Anterior cingulate cortex (tissue), 58 donors: Measurements from ENCODE around the gene JAKMIP2.
"Not testable (repeated sequence)": the region's sequence is repeated elsewhere in the genome, so short reads cannot be mapped to it uniquely, and the experiment has no call there.

ENCODE experiments used
- DNase-seq, 58 donors: peaks; one replicate each; lab custom pipeline; 2025; lab: John Stamatoyannopoulos, UW

JAKMIP2 gene

GRCh38 chr5:147751156-147751830, 31.2 kb downstream of the JAKMIP2 start:
- DNase-seq = peak in 25 of 58 donors; percentile 4 to 63 (median 16)

- no peak for DNase-seq
Observed at GRCh38 chr5:147750065-147750464, 32.5 kb downstream of the JAKMIP2 start.

DNA sequence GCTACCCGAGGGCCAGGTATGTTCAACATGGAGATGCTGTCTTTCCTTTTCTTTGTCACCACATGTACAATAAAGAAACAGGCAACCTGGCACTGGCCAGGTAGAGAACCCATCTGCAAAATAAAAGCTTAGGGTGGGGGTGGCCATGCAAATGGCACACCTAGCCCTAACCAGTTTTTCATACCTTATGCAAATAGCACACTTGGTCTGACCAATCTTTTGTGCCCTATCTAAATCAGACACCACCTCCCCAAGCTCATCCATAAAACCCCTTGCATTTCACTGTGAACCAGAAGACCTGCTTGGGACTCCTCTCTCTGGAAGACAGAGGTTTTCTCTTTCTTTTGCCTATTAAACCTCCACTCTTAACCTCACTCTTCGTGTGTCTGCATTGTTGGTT, 33.9 kb downstream of the JAKMIP2 start:
- no peak for DNase-seq

DNA sequence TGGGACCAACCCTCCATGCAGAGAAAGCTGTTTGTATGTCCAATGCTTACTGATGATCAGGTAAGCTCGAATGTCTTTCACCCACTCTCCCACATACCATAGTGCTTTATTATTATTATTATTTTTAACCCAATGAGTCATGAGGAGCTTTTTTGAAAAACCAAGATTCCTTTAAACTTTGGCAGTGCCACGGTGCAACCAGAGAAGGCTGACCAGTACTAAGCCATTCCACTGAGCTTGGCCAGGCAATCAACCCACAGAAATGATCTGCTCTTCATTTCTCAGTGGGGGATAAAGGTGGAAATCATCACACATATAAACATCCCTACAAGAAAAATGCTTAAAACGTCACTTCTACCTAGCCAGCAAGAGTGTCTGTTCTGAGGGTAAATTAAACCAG, 35.5 kb downstream of the JAKMIP2 start:
- DNase-seq = no peak

DNA sequence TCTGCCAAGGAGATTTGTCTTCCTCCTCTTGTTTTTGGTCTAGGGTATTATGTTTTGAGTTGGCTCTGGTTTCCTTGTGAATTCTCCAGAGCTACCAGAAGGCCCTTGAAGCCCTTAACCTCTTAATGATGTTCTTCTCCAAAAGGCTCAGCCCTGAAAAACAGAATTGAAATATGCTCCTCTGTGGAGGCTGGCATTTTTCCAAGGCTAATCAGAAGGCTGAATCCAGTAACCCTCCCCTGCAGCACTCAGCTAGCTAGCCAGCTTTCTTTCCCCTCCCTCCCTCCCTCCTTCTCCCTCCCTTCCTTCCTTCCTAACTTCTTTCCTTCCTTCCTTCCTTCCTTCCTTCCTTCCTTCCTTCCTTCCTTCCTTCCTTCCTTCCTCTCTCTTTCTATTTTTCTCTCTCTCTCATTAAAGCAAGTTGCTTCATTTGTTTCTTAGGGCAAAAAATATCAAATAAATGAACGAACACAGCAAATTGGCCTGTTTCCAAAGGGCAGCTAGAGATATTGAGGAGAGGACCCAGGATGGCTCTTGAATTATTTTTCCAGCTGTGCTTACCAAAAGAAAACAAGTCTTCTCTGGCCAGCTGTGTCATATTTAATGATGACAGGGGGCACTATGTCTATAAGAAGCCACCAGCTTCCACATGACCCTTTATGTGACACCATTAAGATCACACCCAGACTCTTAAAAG, 38.7 kb downstream of the JAKMIP2 start:
- peak in 10 of 58 donors; percentile 5 to 41 (median 14) for DNase-seq

- no peak for DNase-seq
Observed at GRCh38 chr5:147743012-147743411, 39.5 kb downstream of the JAKMIP2 start.

GRCh38 chr5:147742151-147742550, 40.4 kb downstream of the JAKMIP2 start:
- no peak for DNase-seq

GRCh38 chr5:147740864-147741263, 41.7 kb downstream of the JAKMIP2 start:
- DNase-seq = no peak

- DNase-seq = no peak
Observed at GRCh38 chr5:147737921-147738320, 44.6 kb downstream of the JAKMIP2 start.

- no peak for DNase-seq
Observed at GRCh38 chr5:147735621-147736125, 46.9 kb downstream of the JAKMIP2 start.

DNA sequence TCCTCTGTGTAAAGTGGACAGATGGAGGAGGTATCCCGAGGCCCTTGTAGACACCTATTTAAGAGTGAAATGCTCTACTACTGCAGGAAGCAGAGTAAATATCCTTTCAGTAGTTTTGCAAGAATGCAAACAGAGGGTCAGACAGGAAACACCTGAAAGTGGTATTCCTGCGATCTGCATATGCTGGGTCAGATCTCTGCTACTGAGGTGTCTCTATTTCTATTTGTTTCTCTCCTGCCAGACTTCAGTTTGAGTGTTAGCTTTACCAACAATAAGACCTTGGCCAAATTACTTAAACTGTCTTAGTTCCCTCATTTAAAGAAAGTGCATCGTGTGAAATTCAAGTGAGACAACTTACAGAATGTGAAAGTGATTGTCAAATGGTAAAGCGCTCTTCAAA, 47.6 kb downstream of the JAKMIP2 start:
- no peak for DNase-seq

GRCh38 chr5:147733075-147733474, 49.5 kb downstream of the JAKMIP2 start:
- no peak for DNase-seq

GRCh38 chr5:147732291-147732883, 50.1 kb downstream of the JAKMIP2 start:
- DNase-seq = peak in 8 of 58 donors; percentile 7 to 27 (median 18)

DNA sequence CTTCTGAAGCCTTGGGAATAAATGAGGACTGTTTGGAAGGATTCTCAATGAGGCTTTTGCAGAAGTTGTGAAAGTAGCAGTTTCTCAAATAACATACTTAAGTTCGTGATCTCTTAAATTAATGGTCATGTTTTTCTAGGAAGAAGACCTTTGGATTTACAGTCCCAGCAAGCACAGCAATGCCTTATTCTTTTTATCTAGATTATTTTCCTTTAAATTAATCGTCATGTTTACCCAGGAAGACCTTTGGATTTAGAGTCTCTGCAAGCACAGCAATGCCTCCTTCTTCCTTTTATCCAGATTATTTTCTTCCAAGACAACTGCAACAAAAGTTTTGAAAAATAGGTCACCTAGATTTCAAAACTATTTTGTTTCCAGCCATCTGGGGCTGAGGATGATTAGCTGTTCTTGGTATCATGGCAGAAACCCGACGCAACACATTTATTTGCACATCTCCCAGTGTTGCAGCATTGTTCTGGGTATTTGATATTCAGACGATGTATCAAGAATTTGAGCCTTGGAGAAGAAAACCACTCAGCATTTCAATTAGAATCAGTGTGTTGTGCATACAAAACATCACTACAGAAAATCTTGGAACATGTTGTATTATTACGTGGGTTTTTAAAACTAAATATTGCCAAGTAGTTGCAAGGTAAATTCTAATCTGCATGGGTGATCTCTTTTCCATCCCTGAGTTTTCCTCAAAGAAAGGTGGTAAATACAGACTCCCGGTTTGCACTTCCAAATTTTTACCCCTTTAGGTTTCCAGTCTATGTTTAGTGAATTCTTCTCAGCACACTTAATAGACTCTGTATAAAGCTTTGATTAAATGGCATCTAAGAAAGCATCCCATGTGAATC, 50.9 kb downstream of the JAKMIP2 start:
- peak in 11 of 58 donors; percentile 3 to 68 (median 13) for DNase-seq

DNA sequence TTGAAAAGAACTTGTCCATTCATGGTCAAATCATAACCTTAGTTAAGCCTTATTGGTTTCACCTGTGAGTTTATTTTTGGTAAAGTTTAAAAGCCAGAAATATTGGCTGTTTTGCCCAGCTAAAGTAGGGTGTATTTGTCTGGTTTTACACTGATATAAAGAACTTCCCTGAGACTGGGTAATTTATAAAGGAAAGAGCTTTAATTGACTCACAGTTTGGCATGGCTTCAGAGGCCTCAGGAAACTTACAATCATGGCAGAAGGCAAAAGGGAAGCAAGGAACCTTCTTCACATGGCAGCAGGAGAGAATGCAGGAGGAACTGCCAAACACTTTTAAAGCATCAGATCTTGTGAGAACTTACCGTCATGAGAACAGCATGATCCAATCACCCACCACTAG, 55.3 kb downstream of the JAKMIP2 start:
- peak in 1 of 58 donors; percentile 5 for DNase-seq

DNA sequence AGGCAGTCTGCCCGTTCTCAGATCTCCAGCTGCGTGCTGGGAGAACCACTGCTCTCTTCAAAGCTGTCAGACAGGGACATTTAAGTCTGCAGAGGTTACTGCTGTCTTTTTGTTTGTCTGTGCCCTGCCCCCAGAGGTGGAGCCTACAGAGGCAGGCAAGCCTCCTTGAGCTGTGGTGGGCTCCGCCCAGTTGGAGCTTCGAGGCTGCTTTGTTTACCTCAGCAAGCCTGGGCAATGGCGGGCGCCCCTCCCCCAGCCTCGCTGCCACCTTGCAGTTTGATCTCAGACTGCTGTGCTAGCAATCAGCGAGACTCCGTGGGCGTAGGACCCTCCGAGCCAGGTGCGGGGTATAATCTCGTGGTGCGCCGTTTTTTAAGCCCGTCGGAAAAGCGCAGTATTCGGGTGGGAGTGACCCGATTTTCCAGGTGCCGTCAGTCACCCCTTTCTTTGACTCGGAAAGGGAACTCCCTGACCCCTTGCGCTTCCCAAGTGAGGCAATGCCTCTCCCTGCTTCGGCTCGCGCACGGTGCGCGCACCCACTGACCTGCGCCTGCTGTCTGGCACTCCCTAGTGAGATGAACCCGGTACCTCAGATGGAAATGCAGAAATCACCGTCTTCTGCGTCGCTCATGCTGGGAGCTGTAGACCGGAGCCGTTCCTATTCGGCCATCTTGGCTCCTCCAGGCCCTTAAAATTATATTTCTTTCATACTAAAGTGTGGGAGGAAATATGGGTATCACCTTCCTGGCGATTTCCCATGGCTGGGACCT, 61.2 kb downstream of the JAKMIP2 start:
- DNase-seq = not testable (repeated sequence)

DNA sequence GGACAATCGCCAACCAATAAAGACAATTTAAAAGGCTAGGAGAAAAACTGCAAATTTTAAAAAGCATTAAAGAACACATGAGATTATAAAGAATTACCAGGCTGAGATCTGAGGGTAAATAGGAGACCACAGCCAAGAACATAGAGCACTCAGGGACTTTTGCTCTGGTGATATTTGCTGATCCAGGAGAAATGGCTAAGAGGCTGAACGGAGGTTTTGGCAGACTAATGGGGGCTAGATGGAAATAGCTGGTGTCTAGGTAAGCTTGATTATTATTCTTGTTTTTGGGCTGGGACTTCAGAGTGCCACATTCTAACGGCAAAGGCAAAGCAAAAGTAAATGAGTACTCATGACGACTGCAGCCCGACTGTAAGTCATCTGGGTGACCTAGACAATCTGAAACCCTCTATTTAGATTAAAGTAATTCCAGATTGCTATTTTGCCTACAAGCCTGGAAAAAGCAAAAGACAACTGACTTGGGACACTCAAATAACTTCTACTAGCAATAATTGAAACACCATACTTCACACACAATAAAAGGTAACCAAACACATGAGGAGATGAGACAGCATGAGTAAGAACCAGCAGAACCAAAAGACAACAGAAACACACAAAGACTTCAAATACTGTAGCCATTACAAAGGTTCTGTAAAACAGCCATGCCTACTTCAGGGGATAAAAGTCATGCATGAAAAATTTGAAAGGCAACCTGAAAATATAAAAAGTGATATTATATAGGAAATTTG, 68.8 kb downstream of the JAKMIP2 start:
- DNase-seq = no peak

- no peak for DNase-seq
Observed at GRCh38 chr5:147712598-147712997, 69.9 kb downstream of the JAKMIP2 start.

DNA sequence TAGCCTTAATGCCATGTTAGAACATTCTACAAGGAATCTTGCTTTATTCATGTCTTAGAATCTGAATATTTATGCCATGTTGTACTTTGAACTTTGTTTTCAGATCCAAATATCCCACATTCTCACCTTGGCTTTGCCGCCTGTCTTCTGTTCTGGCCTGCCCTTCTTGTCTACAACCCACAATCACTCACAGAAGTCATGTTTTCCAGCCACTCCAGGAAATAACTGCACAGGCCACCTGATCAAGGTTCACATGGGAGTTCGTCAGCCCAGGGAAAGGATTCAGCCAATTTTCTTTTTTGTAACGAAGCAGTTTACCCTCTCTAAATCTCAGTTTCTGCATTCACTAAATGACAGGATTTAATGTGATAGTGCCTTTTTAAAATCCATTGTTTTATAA, 70.5 kb downstream of the JAKMIP2 start:
- no peak for DNase-seq
